ENCODE measurements around the gene MESD.

Gene MESD

GRCh38 chr15:81015621-81016488 lies 26.2 kb upstream of the MESD start:
- no peak for DNase-seq (ENCODE audit: extremely low read depth in 1 of 2, low read depth in 1 of 2)

DNA sequence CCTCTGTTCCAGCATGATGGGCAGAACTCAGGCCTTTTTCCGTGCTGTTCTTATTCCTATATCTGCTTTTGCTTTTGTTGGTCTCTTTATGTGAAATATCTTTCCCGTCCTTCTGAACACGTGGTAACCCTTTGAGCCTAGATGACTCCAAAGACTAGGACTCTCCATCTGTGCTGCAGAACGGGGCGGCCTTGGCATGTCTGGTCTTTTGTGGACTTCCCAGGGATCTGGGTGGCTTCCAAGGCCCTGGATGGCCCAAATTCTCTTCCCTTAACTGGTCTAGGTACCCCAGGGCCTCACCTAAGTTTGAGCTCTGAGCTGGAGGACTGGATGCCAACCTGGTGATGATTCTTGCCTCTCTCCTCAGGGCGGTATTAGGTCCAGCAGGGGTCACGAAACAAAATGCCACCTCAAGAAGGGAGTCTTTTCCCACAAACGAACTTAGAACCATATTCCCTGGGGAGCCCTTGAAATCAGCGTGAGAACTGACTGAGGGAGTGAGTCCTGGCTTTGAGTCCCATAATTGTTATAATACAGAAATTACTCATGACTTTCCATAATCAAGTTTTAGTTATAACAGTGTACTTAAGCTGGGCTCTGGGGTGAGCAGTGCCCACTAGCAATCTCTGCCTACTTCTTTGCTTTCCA lies 25.0 kb upstream of the MESD start:
- DNase-seq (ENCODE audit: extremely low read depth in 1 of 2, low read depth in 1 of 2) = no peak

DNA sequence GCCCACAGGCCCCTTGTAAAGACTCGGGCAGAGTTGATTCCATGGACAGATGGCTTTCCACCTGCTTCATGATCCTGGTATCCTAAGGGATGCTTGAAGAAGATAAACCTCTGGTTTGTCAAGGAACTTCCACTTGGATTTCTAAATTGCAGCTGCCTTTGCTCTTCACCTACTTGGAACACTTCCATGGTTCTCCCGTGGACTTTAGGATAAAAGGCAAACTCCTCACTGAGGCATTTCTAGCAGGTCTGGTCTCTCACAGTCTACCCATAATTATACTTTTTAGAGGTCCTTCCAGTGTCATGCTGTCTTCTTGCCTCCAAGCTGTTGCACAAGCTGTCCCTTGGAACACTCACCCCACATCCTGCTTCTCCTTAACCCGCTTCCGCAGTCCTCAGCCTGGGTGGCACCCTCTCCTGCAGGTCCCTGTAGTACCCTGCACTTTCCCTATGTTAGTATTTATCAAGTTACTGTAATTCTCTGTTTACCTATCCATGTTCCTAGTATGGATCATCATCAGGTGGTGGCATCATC lies 23.8 kb upstream of the MESD start:
- DNase-seq (ENCODE audit: extremely low read depth in 1 of 2, low read depth in 1 of 2) = no peak

GRCh38 chr15:81012588-81012987 lies 23.0 kb upstream of the MESD start:
- no peak for DNase-seq (ENCODE audit: extremely low read depth in 1 of 2, low read depth in 1 of 2)

DNA sequence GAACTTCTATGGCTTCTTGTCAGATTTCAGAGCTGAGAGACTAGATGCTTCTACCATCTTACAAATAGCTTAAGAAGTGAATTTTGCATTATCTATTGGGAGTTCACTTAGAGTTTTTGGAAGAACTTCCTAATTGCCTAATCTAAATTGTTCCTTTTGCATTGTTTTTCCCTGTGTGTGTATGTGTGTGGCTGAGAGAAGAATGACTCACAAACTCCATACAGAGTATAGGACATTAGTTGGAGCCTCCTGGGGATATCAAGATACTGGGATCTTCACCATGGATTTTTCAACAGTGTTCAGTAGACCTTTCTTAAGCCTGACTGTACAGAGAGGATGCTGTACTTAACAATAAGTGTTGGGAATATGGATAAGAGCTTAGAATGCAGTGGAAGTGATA lies 22.0 kb upstream of the MESD start:
- DNase-seq (ENCODE audit: extremely low read depth in 1 of 2, low read depth in 1 of 2) = no peak

- no peak for DNase-seq (ENCODE audit: extremely low read depth in 1 of 2, low read depth in 1 of 2)
These were observed 20.5 kb upstream of the MESD start for GRCh38 chr15:81010086-81010485.

GRCh38 chr15:81008312-81008711 lies 18.7 kb upstream of the MESD start:
- no peak for DNase-seq (ENCODE audit: extremely low read depth in 1 of 2, low read depth in 1 of 2)

DNA sequence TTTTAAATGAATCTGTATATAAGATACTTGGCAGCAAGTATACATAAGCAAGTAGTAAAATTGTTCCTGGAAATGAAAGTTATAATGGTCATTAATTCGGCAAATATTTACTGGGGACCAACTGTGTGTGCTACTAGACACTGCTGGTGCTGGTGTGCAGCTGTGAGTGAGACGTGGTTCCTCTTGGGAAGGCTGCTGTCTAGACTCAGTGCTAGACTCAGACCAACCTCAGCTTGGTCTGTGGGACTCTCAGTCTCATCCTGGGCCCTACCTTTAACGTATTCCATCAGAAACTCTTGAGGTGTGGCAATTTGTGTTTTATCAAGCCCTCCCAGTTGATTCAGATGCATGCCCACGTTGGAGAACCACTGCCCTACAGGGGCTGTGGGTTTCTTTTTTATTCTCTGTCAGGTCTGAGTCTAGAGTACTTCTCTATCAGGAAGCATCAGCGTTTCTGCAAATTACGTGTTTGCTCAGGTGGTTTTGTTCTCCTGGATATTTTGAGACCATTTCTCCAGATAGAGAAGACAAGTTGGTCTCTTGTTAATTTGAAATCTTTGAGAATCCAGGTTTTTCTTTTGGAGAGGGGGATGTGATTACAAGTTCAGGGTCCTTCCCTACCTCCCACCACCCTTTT lies 17.9 kb upstream of the MESD start:
- DNase-seq (ENCODE audit: extremely low read depth in 1 of 2, low read depth in 1 of 2) = no peak

DNA sequence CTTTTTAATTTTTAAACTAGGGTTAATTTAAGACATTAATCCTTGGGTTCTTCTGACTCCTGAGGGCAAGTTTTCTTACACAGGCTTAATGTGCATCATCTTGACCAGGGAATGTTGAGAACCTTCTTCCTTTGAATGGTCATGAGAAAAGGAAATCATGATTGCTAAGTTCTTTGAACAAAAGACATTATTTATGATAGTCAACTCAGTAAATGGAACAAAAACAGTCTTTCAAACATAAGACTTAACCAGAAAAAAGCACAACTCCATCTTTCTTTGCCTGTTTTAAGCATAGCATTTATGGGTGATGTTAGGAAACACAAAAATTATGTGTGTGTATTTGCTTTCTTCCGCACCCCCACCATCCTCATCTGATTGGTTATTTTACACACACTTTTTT lies 16.5 kb upstream of the MESD start:
- no peak for DNase-seq (ENCODE audit: extremely low read depth in 1 of 2, low read depth in 1 of 2)

DNA sequence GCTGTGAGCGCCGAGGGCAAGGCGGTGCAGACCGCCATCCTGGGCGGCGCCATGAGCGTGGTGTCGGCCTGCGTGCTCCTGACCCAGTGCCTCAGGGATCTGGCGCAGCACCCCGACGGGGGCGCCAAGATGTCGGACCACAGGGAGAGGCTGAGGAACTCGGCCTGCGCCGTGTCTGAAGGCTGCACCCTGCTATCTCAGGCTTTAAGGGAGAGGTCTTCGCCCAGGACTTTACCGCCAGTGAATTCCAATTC lies 13.4 kb upstream of the MESD start:
- no peak for DNase-seq (ENCODE audit: extremely low read depth in 1 of 2, low read depth in 1 of 2)

DNA sequence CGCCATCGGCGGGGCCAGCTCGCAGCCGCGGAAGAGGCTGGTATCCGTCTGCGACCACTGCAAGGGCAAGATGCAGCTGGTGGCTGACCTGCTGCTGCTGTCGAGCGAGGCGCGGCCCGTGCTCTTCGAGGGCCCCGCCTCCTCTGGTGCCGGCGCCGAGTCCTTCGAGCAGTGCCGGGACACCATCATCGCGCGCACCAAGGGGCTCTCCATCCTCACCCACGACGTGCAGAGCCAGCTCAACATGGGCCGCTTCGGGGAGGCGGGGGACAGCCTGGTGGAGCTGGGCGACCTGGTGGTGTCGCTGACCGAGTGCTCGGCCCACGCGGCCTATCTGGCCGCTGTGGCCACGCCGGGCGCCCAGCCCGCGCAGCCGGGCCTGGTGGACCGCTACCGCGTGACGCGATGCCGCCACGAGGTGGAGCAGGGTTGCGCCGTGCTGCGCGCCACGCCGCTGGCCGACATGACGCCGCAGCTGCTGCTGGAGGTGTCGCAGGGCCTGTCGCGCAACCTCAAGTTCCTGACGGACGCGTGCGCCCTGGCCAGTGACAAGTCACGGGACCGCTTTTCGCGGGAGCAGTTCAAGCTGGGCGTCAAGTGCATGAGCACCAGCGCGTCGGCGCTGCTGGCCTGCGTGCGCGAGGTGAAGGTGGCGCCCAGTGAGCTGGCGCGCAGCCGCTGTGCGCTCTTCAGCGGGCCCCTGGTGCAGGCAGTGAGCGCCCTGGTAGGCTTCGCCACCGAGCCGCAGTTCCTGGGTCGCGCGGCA lies 12.9 kb upstream of the MESD start:
- no peak for DNase-seq (ENCODE audit: extremely low read depth in 1 of 2, low read depth in 1 of 2)

DNA sequence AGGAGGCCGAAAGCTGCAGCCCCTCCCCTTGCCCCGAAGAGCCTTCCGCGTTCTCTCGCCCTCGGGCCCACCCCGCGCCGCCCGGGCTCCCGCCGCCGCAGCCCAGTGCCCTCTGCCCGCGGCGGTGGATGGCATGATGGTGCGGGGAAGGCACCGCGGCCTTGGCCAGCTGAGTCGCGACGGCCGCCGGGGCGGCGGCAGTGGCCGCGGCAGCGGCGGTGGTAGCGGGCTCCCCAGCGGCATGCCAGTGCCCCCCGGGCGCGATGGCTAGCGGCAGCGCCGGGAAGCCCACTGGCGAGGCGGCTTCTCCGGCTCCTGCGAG lies 12.4 kb upstream of the MESD start:
- DNase-seq (ENCODE audit: extremely low read depth in 1 of 2, low read depth in 1 of 2) = no peak

- DNase-seq (ENCODE audit: extremely low read depth in 1 of 2, low read depth in 1 of 2) = no peak
These were observed 11.8 kb upstream of the MESD start for GRCh38 chr15:81001152-81002008.

DNA sequence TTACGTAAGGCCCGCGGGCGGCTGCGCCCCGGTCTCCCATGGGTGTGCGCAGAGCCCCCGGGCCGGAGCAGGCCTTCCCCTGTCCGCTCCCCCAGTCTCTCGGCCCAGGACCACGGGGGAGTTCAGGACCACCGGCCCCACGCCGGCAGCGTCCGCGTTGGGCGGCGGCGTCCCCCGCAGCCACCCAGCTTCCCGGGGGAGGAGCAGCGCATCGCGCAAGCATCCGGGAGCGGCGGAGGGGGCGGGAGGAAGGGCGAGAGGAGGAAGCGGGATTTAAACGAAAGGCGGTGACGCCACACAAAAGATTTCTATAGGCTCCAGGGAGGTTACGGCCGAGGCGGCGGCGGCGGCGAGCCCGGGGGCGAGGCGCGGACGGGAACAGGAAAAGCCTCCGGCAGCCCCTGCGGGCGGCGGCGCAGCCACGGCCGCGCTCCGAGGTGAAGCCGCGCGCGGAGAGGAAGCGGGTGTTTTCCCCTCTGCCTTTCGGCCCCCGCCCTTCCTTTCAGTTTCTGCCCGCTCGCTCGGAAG lies 11.1 kb upstream of the MESD start, which contains the start of gene TLNRD1:
Gene TLNRD1, plus strand, starts transcription at position 300 of the 528 bp plus-strand sequence. CDS start 1,349 bp downstream, outside the sequence.
- DNase-seq (ENCODE audit: extremely low read depth in 1 of 2, low read depth in 1 of 2) = peak; percentile 81 to 82

DNA sequence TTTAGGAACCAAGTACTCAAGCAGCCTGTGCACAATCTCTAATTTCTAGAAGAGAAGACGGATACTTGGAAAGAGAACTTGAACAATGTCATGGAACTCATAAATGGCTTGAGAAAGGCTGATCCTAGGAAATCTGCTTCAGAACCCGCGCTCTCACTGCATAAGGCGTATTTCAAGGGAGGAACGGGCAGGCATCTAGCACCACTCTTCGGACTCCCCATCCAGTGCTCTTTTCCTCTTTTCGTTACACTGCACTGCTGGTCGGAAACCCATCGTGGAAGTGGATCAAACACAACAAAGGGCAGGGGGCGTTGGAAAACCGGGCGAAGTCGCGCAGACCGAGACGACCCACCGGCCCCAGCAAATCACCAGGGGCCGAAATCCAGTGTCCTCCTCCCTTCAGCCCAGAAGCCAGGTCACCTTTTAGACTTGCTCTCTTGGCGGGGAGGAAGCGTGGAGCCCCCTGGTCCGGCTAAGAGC lies 10.6 kb upstream of the MESD start:
- no peak for DNase-seq (ENCODE audit: extremely low read depth in 1 of 2, low read depth in 1 of 2)

- peak; percentile 43 to 60 for DNase-seq (ENCODE audit: extremely low read depth in 1 of 2, low read depth in 1 of 2)
These were observed 10.0 kb upstream of the MESD start for GRCh38 chr15:80999623-81000036.

DNA sequence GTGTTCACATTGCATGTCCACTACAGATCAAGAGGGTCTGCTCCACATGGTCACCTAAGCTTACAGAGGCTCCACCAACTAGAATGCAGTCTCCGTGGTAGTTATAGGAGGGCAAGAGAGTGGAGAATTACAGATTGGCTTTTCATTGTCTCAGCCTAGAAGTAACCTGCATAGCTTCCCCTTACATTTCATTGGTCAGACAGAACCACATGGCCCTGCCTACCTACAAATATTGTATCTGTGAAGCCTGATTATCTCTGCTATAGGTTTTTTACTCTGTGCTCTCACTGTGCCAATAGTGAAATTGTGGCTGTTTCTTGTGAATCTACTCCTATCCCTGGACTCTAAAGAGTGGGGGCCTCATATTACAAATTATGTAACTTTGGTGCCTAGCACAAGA lies 8.6 kb upstream of the MESD start:
- DNase-seq (ENCODE audit: extremely low read depth in 1 of 2, low read depth in 1 of 2) = no peak

DNA sequence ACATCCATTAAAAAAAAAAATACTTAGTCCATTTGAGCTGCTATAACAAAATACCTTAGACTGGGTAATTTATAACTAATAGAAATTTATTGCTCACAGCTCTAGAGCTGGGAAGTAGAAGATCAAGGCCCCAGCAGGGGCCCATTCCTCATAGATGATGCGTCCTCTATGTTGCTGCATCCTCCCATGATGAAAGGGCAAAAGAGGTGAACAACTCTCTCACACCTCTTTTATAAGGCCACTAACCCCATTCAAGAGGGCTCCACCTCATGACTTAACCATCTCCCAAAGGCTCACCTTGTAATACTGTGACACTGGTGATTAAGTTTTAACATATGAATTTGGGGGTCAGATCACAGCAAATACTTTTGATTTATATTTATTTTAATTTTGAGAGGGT lies 8.1 kb upstream of the MESD start:
- no peak for DNase-seq (ENCODE audit: extremely low read depth in 1 of 2, low read depth in 1 of 2)

- DNase-seq (ENCODE audit: extremely low read depth in 1 of 2, low read depth in 1 of 2) = no peak
These were observed 6.6 kb upstream of the MESD start for GRCh38 chr15:80996247-80996646.

GRCh38 chr15:80992441-80992840 lies 2.8 kb upstream of the MESD start:
- no peak for DNase-seq (ENCODE audit: extremely low read depth in 1 of 2, low read depth in 1 of 2)

Measured in stimulated activated CD8-positive, alpha-beta memory T cell treated with anti-CD3 and anti-CD28 coated beads, Interleukin-7, amount 100 ng/mL, for 48 hours (primary cell).